Calu3 (cell line): ENCODE results near the gene GOLT1A. TPM values are rescaled to one million over a fixed set of nuclear protein-coding genes. Genes with fewer than 3 reads are reported as not detected.

Experiments
- BruUV-seq: library from RNA; stranded (reverse); fragments of 400-500 nt; replicated peaks from 2 replicates; lab custom pipeline; 2021; lab: Mats Ljungman, UMichigan
- CTCF ChIA-PET: fragments of 300-600 bp; sonication (Branson Sonifier 250); formaldehyde crosslinking; loops from one replicate; lab custom pipeline; 2022; ENCODE audit warnings: antibody characterized with exemption; lab: Charles Lee
- DNase-seq: peaks from one replicate; pipeline ENCODE4 v3.0.0; 2022
- H3K27ac Mint-ChIP-seq: one replicate; pipeline ENCODE4 v1.8.0; 2022; ENCODE audit warnings: mixed read lengths; ENCODE audit not compliant: unreplicated experiment
- H3K27me3 Mint-ChIP-seq: one replicate; pipeline ENCODE4 v1.8.0; 2022; ENCODE audit warnings: mixed read lengths; ENCODE audit not compliant: unreplicated experiment
- H3K36me3 Mint-ChIP-seq: one replicate; pipeline ENCODE4 v1.8.0; 2022; ENCODE audit warnings: mild to moderate bottlenecking, moderate library complexity, mixed read lengths; ENCODE audit not compliant: insufficient read depth, unreplicated experiment
- H3K4me1 Mint-ChIP-seq: one replicate; pipeline ENCODE4 v1.8.0; 2022; ENCODE audit warnings: mild to moderate bottlenecking, low read depth, mixed read lengths; ENCODE audit not compliant: unreplicated experiment
- H3K4me3 Mint-ChIP-seq: one replicate; pipeline ENCODE4 v1.8.0; 2022; ENCODE audit warnings: mild to moderate bottlenecking, low read depth, moderate library complexity, mixed read lengths; ENCODE audit not compliant: unreplicated experiment
- H3K9me3 Mint-ChIP-seq: one replicate; pipeline ENCODE4 v1.8.0; 2022; ENCODE audit warnings: low read depth, mixed read lengths; ENCODE audit not compliant: unreplicated experiment
- CTCF ChIP-seq: fragments of 200-600 bp; IDR thresholded peaks from one replicate; pipeline ENCODE4 v1.8.0; 2022; ENCODE audit warnings: antibody characterized with exemption; ENCODE audit not compliant: unreplicated experiment
- intact Hi-C: fragments of 100-400 bp; cut with micrococcal nuclease; formaldehyde crosslinking; loops from one replicate; pipeline ENCODE4 v1.10.0; 2022; ENCODE audit not compliant: unreplicated experiment
- total RNA-seq: library from RNA; stranded (reverse); gene quantifications from 2 replicates; pipeline ENCODE4 v1.2.3, GENCODE V29; 2022

The GOLT1A gene
- total RNA-seq, 1 experiment from 2014 or later = 3.5 TPM

- peak; percentile 88 for TF ChIP-seq CTCF
- H3K36me3 Mint-ChIP-seq = no peaks in the 10 kb centered on the region
- CTCF ChIA-PET = interaction anchor here (0.5 to 3.4 kb wide), 6 partner anchors 9 to 336 kb away, joined by 3 to 35 read pairs (median 6); no protein-coding TSS in a partner anchor
- no peaks in the 10 kb centered on the region for H3K9me3 Mint-ChIP-seq
- DNase-seq = peak; percentile 87
- intact Hi-C loops = loop anchor here (1.0 kb wide), 1 partner anchor 45 kb away; no protein-coding TSS in a partner anchor
- H3K4me1 Mint-ChIP-seq = peaks cover 37% of the 10 kb centered on the region
- no peak overlapping the region for H3K27ac Mint-ChIP-seq
- no TSS peak for BruUV-seq
- no peak overlapping the region for H3K4me3 Mint-ChIP-seq
- H3K27me3 Mint-ChIP-seq = no peaks in the 10 kb centered on the region
Observed at GRCh38 chr1:204207136-204207616, 6.6 kb downstream of the GOLT1A start.

- peaks cover 37% of the 10 kb centered on the region for H3K4me1 Mint-ChIP-seq
- intact Hi-C loops = no loop called here
- H3K27me3 Mint-ChIP-seq = no peaks in the 10 kb centered on the region
- H3K4me3 Mint-ChIP-seq = no peak overlapping the region
- no peaks in the 10 kb centered on the region for H3K9me3 Mint-ChIP-seq
- H3K27ac Mint-ChIP-seq = no peak overlapping the region
- CTCF ChIA-PET = interaction anchor here (0.6 to 3.4 kb wide), 4 partner anchors 8 to 176 kb away, joined by 3 to 35 read pairs (median 4); partner anchors contain the start of gene GOLT1A
- no peak for DNase-seq
- TF ChIP-seq CTCF = no peak
- no peaks in the 10 kb centered on the region for H3K36me3 Mint-ChIP-seq
- no TSS peak for BruUV-seq
Observed at GRCh38 chr1:204206121-204206520, 7.7 kb downstream of the GOLT1A start.

GRCh38 chr1:204205486-204205885 lies 8.3 kb downstream of the GOLT1A start:
- H3K4me3 Mint-ChIP-seq = no peak overlapping the region
- no peaks in the 10 kb centered on the region for H3K27me3 Mint-ChIP-seq

GRCh38 chr1:204204944-204205343 lies 8.8 kb downstream of the GOLT1A start:
- H3K27me3 Mint-ChIP-seq = no peaks in the 10 kb centered on the region
- no peaks in the 10 kb centered on the region for H3K9me3 Mint-ChIP-seq
- intact Hi-C loops = no loop called here
- no peak for TF ChIP-seq CTCF
- no TSS peak for BruUV-seq
- no peak overlapping the region for H3K27ac Mint-ChIP-seq
- CTCF ChIA-PET = interaction anchor here (0.6 to 3.4 kb wide), 4 partner anchors 9 to 419 kb away, joined by 3 to 35 read pairs (median 5); partner anchors contain the start of gene GOLT1A
- H3K4me3 Mint-ChIP-seq = no peak overlapping the region
- H3K4me1 Mint-ChIP-seq = peaks cover 37% of the 10 kb centered on the region
- H3K36me3 Mint-ChIP-seq = no peaks in the 10 kb centered on the region
- no peak for DNase-seq

More at GRCh38 chr1:204205486-204205885, 8.3 kb downstream of the GOLT1A start:
- no peak for DNase-seq
- Mint-ChIP-seq H3K27ac (no peak overlapping the region), H3K36me3 (no peaks in the 10 kb centered on the region), H3K9me3 (no peaks in the 10 kb centered on the region), H3K4me1 (peaks cover 37% of the 10 kb centered on the region)
- intact Hi-C loops = no loop called here
- no TSS peak for BruUV-seq
- TF ChIP-seq CTCF = no peak
- CTCF ChIA-PET = interaction anchor here (1.4 to 3.4 kb wide), 2 partner anchors 9 to 43 kb away, joined by 5 to 35 read pairs; partner anchors contain the start of gene GOLT1A
